Adipocyte (in vitro differentiated cells): Measurements from ENCODE around the gene SLC17A3.
A peak's percentile ranks its signal among the peaks of the same experiment; 100 is the strongest.

Source experiments
- DNase-seq: peaks from one replicate; pipeline ENCODE4 v3.0.0-alpha.2; 2015; ENCODE audit warnings: low read depth
- H3K27me3 ChIP-seq: replicated peaks from 2 replicates; pipeline ENCODE4 v1.7.0; 2013; ENCODE audit warnings: mild to moderate bottlenecking, low read length, moderate library complexity; ENCODE audit not compliant: control insufficient read depth, insufficient read depth
- H3K36me3 ChIP-seq: 2 replicates; pipeline ENCODE4 v1.7.0; 2013; ENCODE audit warnings: low read length, mild to moderate bottlenecking, moderate library complexity; ENCODE audit not compliant: control insufficient read depth, insufficient read depth, severe bottlenecking
- H3K4me1 ChIP-seq: 2 replicates; pipeline ENCODE4 v1.7.0; 2013; ENCODE audit warnings: mild to moderate bottlenecking, low read length, moderate library complexity; ENCODE audit not compliant: control insufficient read depth, insufficient read depth
- H3K4me3 ChIP-seq: 2 replicates; pipeline ENCODE4 v1.7.0; 2013; ENCODE audit warnings: mild to moderate bottlenecking, low read length, moderate library complexity
- H3K9ac ChIP-seq: 2 replicates; pipeline ENCODE4 v1.7.0; 2013; ENCODE audit warnings: mild to moderate bottlenecking, low read length, moderate library complexity
- H3K9me3 ChIP-seq: 2 replicates; pipeline ENCODE4 v1.7.0; 2013; ENCODE audit warnings: mild to moderate bottlenecking, low read length, moderate library complexity; ENCODE audit not compliant: control insufficient read depth

The SLC17A3 gene

GRCh38 chr6:25874118-25874517 is at the start of gene SLC17A3:
SLC17A3 (minus strand) TSS chr6:25874243; CDS start chr6:25868387, 5,856 bp downstream.
- no peak for DNase-seq
- H3K36me3 ChIP-seq = no peaks in the 10 kb centered on the region
- H3K27me3 ChIP-seq = peaks cover 7% of the 10 kb centered on the region
- peaks cover 7% of the 10 kb centered on the region for H3K4me1 ChIP-seq
- H3K9ac ChIP-seq = no peak within 1 kb of the TSS
- no peak within 1 kb of the TSS for H3K4me3 ChIP-seq
- no peaks in the 10 kb centered on the region for H3K9me3 ChIP-seq

GRCh38 chr6:25922301-25922700 is 48.3 kb upstream of the SLC17A3 start:
- Histone ChIP-seq H3K4me1 (peaks cover 20% of the 10 kb centered on the region), H3K27me3 (no peaks in the 10 kb centered on the region), H3K9me3 (no peaks in the 10 kb centered on the region), H3K9ac (peak overlapping the region; percentile 50), H3K4me3 (peak overlapping the region; percentile 49), H3K36me3 (no peaks in the 10 kb centered on the region)
- peak; percentile 65 for DNase-seq

- Histone ChIP-seq H3K36me3 (no peaks in the 10 kb centered on the region), H3K9me3 (no peaks in the 10 kb centered on the region), H3K27me3 (no peaks in the 10 kb centered on the region), H3K4me1 (peaks cover 18% of the 10 kb centered on the region), H3K9ac (peak overlapping the region; percentile 50), H3K4me3 (peak overlapping the region; percentile 49)
- DNase-seq = peak; percentile 10
Observed at GRCh38 chr6:25921525-25922203, 47.6 kb upstream of the SLC17A3 start.

GRCh38 chr6:25919657-25920056 is 45.6 kb upstream of the SLC17A3 start:
- Histone ChIP-seq H3K4me1 (peaks cover 18% of the 10 kb centered on the region), H3K4me3 (no peak overlapping the region), H3K27me3 (no peaks in the 10 kb centered on the region), H3K9ac (no peak overlapping the region), H3K9me3 (no peaks in the 10 kb centered on the region), H3K36me3 (no peaks in the 10 kb centered on the region)
- DNase-seq = no peak

- Histone ChIP-seq H3K4me3 (no peak overlapping the region), H3K27me3 (no peaks in the 10 kb centered on the region), H3K4me1 (peaks cover 19% of the 10 kb centered on the region), H3K9ac (no peak overlapping the region), H3K9me3 (no peaks in the 10 kb centered on the region), H3K36me3 (no peaks in the 10 kb centered on the region)
- DNase-seq = no peak
Observed at GRCh38 chr6:25918083-25918683, 44.1 kb upstream of the SLC17A3 start.

GRCh38 chr6:25916789-25917490 is 42.9 kb upstream of the SLC17A3 start:
- Histone ChIP-seq H3K36me3 (no peaks in the 10 kb centered on the region), H3K9me3 (no peaks in the 10 kb centered on the region), H3K27me3 (no peaks in the 10 kb centered on the region), H3K4me1 (peaks cover 12% of the 10 kb centered on the region), H3K4me3 (no peak overlapping the region), H3K9ac (no peak overlapping the region)
- DNase-seq = no peak

- DNase-seq = no peak
- Histone ChIP-seq H3K4me1 (peaks cover 7% of the 10 kb centered on the region), H3K9ac (no peak overlapping the region), H3K27me3 (no peaks in the 10 kb centered on the region), H3K9me3 (no peaks in the 10 kb centered on the region), H3K36me3 (no peaks in the 10 kb centered on the region), H3K4me3 (no peak overlapping the region)
Observed at GRCh38 chr6:25916330-25916729, 42.3 kb upstream of the SLC17A3 start.

- peaks cover 3% of the 10 kb centered on the region for H3K4me1 ChIP-seq
- no peak overlapping the region for H3K9ac ChIP-seq
- no peaks in the 10 kb centered on the region for H3K36me3 ChIP-seq
- H3K9me3 ChIP-seq = no peaks in the 10 kb centered on the region
- no peaks in the 10 kb centered on the region for H3K27me3 ChIP-seq
- no peak overlapping the region for H3K4me3 ChIP-seq
- DNase-seq = no peak
Observed at GRCh38 chr6:25913741-25914140, 39.7 kb upstream of the SLC17A3 start.

GRCh38 chr6:25911351-25911750 is 37.3 kb upstream of the SLC17A3 start:
- Histone ChIP-seq H3K4me3 (no peak overlapping the region), H3K9me3 (no peaks in the 10 kb centered on the region), H3K27me3 (no peaks in the 10 kb centered on the region), H3K9ac (no peak overlapping the region), H3K36me3 (no peaks in the 10 kb centered on the region), H3K4me1 (peaks cover 3% of the 10 kb centered on the region)
- DNase-seq = no peak

GRCh38 chr6:25907475-25908014 is 33.5 kb upstream of the SLC17A3 start:
- Histone ChIP-seq H3K27me3 (no peaks in the 10 kb centered on the region), H3K36me3 (no peaks in the 10 kb centered on the region), H3K9me3 (no peaks in the 10 kb centered on the region), H3K9ac (no peak overlapping the region), H3K4me3 (no peak overlapping the region), H3K4me1 (no peaks in the 10 kb centered on the region)
- no peak for DNase-seq

GRCh38 chr6:25903467-25904099 is 29.5 kb upstream of the SLC17A3 start:
- H3K4me1 ChIP-seq = no peaks in the 10 kb centered on the region
- H3K9ac ChIP-seq = no peak overlapping the region
- no peaks in the 10 kb centered on the region for H3K27me3 ChIP-seq
- H3K9me3 ChIP-seq = no peaks in the 10 kb centered on the region
- no peaks in the 10 kb centered on the region for H3K36me3 ChIP-seq
- H3K4me3 ChIP-seq = no peak overlapping the region
- DNase-seq = no peak
